Measurements from ENCODE around the gene XYLT1.

DNA sequence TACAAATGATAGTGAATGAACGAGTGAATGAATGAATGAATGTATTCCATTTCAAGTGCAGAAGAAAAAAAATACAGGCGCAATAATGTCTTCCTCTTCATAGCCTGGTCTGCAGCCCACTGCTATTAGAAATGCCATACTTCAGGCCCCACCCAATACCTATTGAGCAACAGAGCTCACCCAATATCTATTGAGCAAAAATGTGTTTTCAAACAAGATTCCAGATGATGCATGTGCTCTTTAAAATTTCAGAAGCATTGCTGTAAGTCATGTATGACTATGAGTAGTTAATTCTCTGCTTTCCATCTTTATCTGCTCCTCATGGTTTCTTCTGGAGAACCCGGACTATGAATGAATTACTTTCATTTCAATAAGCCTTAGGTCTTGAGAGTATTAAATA is 308.2 kb downstream of the XYLT1 start:
- TF ChIP-seq GTF2F1 (IDR thresholded peaks at IDR 0.05; ENCODE audit: borderline replicate concordance, low read depth, low read length): no peak
- TF ChIP-seq BRCA1 (IDR thresholded peaks at IDR 0.05; ENCODE audit: low read depth, low read length): no peak
- TF ChIP-seq, protein P1, sequence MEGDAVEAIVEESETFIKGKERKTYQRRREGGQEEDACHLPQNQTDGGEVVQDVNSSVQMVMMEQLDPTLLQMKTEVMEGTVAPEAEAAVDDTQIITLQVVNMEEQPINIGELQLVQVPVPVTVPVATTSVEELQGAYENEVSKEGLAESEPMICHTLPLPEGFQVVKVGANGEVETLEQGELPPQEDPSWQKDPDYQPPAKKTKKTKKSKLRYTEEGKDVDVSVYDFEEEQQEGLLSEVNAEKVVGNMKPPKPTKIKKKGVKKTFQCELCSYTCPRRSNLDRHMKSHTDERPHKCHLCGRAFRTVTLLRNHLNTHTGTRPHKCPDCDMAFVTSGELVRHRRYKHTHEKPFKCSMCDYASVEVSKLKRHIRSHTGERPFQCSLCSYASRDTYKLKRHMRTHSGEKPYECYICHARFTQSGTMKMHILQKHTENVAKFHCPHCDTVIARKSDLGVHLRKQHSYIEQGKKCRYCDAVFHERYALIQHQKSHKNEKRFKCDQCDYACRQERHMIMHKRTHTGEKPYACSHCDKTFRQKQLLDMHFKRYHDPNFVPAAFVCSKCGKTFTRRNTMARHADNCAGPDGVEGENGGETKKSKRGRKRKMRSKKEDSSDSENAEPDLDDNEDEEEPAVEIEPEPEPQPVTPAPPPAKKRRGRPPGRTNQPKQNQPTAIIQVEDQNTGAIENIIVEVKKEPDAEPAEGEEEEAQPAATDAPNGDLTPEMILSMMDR (IDR thresholded peaks at IDR 0.05; ENCODE audit: control extremely low read depth in 1 of 3, insufficient read depth in 1 of 3, low read depth in 1 of 3, low read length in 3 of 3): no peak
- no peak for TF ChIP-seq BACH1 (IDR thresholded peaks at IDR 0.05; ENCODE audit: low read length)
- TF ChIP-seq RNF2 (IDR thresholded peaks at IDR 0.05; ENCODE audit: borderline replicate concordance, low read depth, low read length, missing control alignments, poor library complexity, severe bottlenecking): no peak
- no peak for TF ChIP-seq EP300 (IDR thresholded peaks at IDR 0.05; ENCODE audit: borderline replicate concordance in 1 of 2, low read depth in 2 of 2, low read length in 2 of 2)
- TF ChIP-seq FOSL1 (IDR thresholded peaks at IDR 0.05; ENCODE audit: insufficient read depth, low read depth, low read length): no peak
- TF ChIP-seq MAFK (IDR thresholded peaks at IDR 0.05; ENCODE audit: low read depth, low read length): no peak
- no peak for TF ChIP-seq RBBP5 (IDR thresholded peaks at IDR 0.05; ENCODE audit: borderline replicate concordance, low read depth, low read length)
- TF ChIP-seq POLR2AphosphoS5 (IDR thresholded peaks at IDR 0.05; ENCODE audit: low read depth, low read length): no peak
- TF ChIP-seq POLR2A (IDR thresholded peaks at IDR 0.05; ENCODE audit: control extremely low read depth in 1 of 2, low read depth in 2 of 2, low read length in 2 of 2): no peak

Data from H1 (cell line).